Astrocyte (in vitro differentiated cells and primary cell): ENCODE measurements around the gene AJAP1.

Source experiments
- EZH2 ChIP-seq: IDR thresholded peaks from 2 replicates; pipeline ENCODE4 v1.6.1; 2012; ENCODE audit warnings: mild to moderate bottlenecking, low read length, inconsistent platforms; ENCODE audit not compliant: insufficient read depth
- TF ChIP-seq, protein P1 (sequence below): IDR thresholded peaks from 2 replicates; pipeline ENCODE4 v1.5.1; 2011; ENCODE audit warnings: low read depth, mild to moderate bottlenecking, inconsistent platforms, low read length, moderate library complexity; ENCODE audit not compliant: insufficient read depth

DNA sequence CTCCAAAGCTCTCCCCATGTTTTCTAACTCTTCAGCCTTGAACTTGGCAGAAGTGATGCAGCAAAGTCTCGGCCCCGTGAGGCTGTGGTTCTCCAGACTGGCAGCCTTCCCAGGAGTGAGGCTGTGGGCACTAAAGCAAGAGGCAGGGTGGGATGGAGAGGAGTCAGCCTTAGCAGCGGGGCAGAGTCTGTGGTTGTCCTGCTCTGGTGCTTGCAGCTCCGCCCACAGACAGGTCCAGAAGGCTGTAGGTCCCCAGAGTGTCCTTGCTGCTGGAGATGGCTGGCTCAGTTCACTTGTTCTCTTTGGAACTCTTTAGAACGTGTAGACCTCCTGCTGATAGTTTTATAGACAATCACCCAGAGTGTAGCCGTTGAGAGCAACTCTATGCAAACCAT lies 142.6 kb downstream of the AJAP1 start:
- TF ChIP-seq EZH2: no peak
- TF ChIP-seq, protein P1, sequence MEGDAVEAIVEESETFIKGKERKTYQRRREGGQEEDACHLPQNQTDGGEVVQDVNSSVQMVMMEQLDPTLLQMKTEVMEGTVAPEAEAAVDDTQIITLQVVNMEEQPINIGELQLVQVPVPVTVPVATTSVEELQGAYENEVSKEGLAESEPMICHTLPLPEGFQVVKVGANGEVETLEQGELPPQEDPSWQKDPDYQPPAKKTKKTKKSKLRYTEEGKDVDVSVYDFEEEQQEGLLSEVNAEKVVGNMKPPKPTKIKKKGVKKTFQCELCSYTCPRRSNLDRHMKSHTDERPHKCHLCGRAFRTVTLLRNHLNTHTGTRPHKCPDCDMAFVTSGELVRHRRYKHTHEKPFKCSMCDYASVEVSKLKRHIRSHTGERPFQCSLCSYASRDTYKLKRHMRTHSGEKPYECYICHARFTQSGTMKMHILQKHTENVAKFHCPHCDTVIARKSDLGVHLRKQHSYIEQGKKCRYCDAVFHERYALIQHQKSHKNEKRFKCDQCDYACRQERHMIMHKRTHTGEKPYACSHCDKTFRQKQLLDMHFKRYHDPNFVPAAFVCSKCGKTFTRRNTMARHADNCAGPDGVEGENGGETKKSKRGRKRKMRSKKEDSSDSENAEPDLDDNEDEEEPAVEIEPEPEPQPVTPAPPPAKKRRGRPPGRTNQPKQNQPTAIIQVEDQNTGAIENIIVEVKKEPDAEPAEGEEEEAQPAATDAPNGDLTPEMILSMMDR: no peak
